GM12878 (cell line): Measurements from ENCODE around the gene PROM1. TPM values are rescaled to one million over a fixed set of nuclear protein-coding genes. Genes with fewer than 3 reads are reported as not detected.

Source experiments
- ATAC-seq: fragments of 200-7000 bp; cut with Tn5 transposase; 3 replicates; pipeline ENCODE4 v1.9.1; 2020; ENCODE audit warnings: mild to moderate bottlenecking, moderate library complexity
- BruUV-seq: library from RNA; stranded (reverse); fragments of 400-500 nt; replicated peaks from 2 replicates; lab custom pipeline; 2021; lab: Mats Ljungman, UMichigan
- CTCF ChIA-PET: fragments of 300-600 bp; sonication (Branson Sonifier 250); formaldehyde crosslinking; extraction: SDS; loops from one replicate; lab custom pipeline; 2021; ENCODE audit warnings: inconsistent platforms; lab: Yijun Ruan, JAX
- POLR2A ChIA-PET: fragments of 350-600 bp; formaldehyde crosslinking; extraction: SDS; loops from one replicate; lab custom pipeline; 2021; ENCODE audit warnings: inconsistent platforms; lab: Charles Lee
- RAD21 ChIA-PET: fragments of 300-600 bp; sonication (Branson Sonifier 250); formaldehyde crosslinking; loops from one replicate; lab custom pipeline; 2023; ENCODE audit warnings: antibody characterized with exemption; ENCODE audit not compliant: unreplicated experiment; lab: Charles Lee
- SMC1A ChIA-PET: fragments of 300-600 bp; sonication (Branson Sonifier 250); formaldehyde crosslinking; loops from one replicate; lab custom pipeline; 2023; ENCODE audit not compliant: unreplicated experiment, uncharacterized antibody; lab: Charles Lee
- DNase-seq: peaks from one replicate; pipeline ENCODE4 v3.0.0-alpha.2; 2011; ENCODE audit warnings: low read depth, low spot score
- FAIRE-seq: peaks from 3 replicates; lab custom pipeline; 2011; peaks lifted over from hg19 to GRCh38; lab: Jason Lieb, UNC
- H2AFZ ChIP-seq: 2 replicates; pipeline ENCODE4 v1.6.0; 2011; ENCODE audit warnings: low read depth, low read length, control low read depth; ENCODE audit not compliant: control insufficient read depth
- H3K27ac ChIP-seq: 2 replicates; pipeline ENCODE4 v1.5.1; 2011; ENCODE audit warnings: control low read depth; ENCODE audit not compliant: control insufficient read depth, insufficient read depth
- H3K27me3 ChIP-seq, 2 experiments: replicated peaks in 1 of 2; 2 replicates each; pipeline versions ENCODE4 v1.6.0 to v1.6.1; 2011; ENCODE audit warnings: low read length in 1 of 2; ENCODE audit not compliant: control insufficient read depth in 2 of 2, insufficient read depth in 2 of 2
- H3K36me3 ChIP-seq, 2 experiments: 2 replicates each; pipeline ENCODE4 v1.5.1; 2011; ENCODE audit warnings: low read length in 1 of 2; ENCODE audit not compliant: control insufficient read depth in 2 of 2, insufficient read depth in 2 of 2
- H3K4me1 ChIP-seq: 2 replicates; pipeline ENCODE4 v1.6.1; 2011; ENCODE audit warnings: mild to moderate bottlenecking, low read length, moderate library complexity, mixed read lengths; ENCODE audit not compliant: control insufficient read depth, insufficient read depth
- H3K4me2 ChIP-seq: 2 replicates; pipeline ENCODE4 v1.6.0; 2011; ENCODE audit warnings: control low read depth; ENCODE audit not compliant: control insufficient read depth, insufficient read depth
- H3K4me3 ChIP-seq: fragments of 200-600 bp; sonication (generic); 2 replicates; pipeline ENCODE4 v1.5.1; 2016
- H3K79me2 ChIP-seq: 2 replicates; pipeline ENCODE4 v1.6.0; 2011; ENCODE audit warnings: low read length; ENCODE audit not compliant: control insufficient read depth, insufficient read depth
- H3K9ac ChIP-seq: 2 replicates; pipeline ENCODE4 v1.8.0; 2011; ENCODE audit warnings: low read length, control low read depth, mixed read lengths; ENCODE audit not compliant: control insufficient read depth, insufficient read depth
- H3K9me3 ChIP-seq: replicated peaks from 3 replicates; pipeline ENCODE4 v1.5.1; 2011; ENCODE audit warnings: mild to moderate bottlenecking, low read length; ENCODE audit not compliant: control insufficient read depth, insufficient read depth
- H4K20me1 ChIP-seq: 2 replicates; pipeline ENCODE4 v1.6.0; 2011; ENCODE audit not compliant: control insufficient read depth, insufficient read depth
- CTCF ChIP-seq, 3 experiments: IDR thresholded peaks in 2 of 3; conservative IDR thresholded peaks in 1 of 3; 2 replicates each; pipeline ENCODE4 v1.5.1; 2011; ENCODE audit warnings: low read depth in 3 of 3, low read length in 3 of 3, mild to moderate bottlenecking in 3 of 3, control low read depth in 2 of 3, moderate library complexity in 2 of 3, inconsistent platforms in 1 of 3, mixed read lengths in 1 of 3; ENCODE audit not compliant: control insufficient read depth in 2 of 3, insufficient read depth in 1 of 3; ENCODE audit errors: extremely low read depth in 1 of 3
- IKZF1 ChIP-seq: fragments of 450-650 bp; conservative IDR thresholded peaks from 2 replicates; pipeline ENCODE4 v1.6.1; 2017; ENCODE audit warnings: antibody characterized with exemption, mild to moderate bottlenecking
- IKZF2 ChIP-seq, 2 experiments: fragments of 450-650 bp; IDR thresholded peaks; 2 replicates each; pipeline ENCODE4 v1.6.1; 2017; ENCODE audit warnings: mild to moderate bottlenecking in 2 of 2, moderate library complexity in 2 of 2
- SMC3 ChIP-seq: IDR thresholded peaks from 2 replicates; pipeline ENCODE4 v1.6.1; 2011; ENCODE audit warnings: low read length, improper control_type of control experiment, borderline replicate concordance
- USF2 ChIP-seq: IDR thresholded peaks from 2 replicates; pipeline ENCODE4 v1.6.1; 2011; ENCODE audit warnings: low read depth, low read length, improper control_type of control experiment, borderline replicate concordance
- WGBS: methylation state at CpG from one replicate; pipeline ENCODE4 v1.1.6; 2016; ENCODE audit warnings: low lambda C conversion rate; ENCODE audit not compliant: insufficient replicate concordance, insufficient coverage; ENCODE audit errors: missing lambda C conversion rate; 5-methylcytosine and 5-hydroxymethylcytosine counted together
- in situ Hi-C: fragments of 300-500 bp; cut with MboI; formaldehyde crosslinking; loops from 9 replicates; pipeline ENCODE4 v1.14.3; 2018; ENCODE audit warnings: mixed read lengths
- intact Hi-C: fragments of 100-400 bp; cut with micrococcal nuclease; formaldehyde crosslinking; loops from one replicate; pipeline ENCODE4 v1.14.2; 2022; ENCODE audit not compliant: unreplicated experiment
- polyA plus RNA-seq, 11 experiments: library from polyadenylated mRNA; depleted of rRNA in 4 of 11; unstranded in 6 of 11; stranded (reverse) in 5 of 11; fragments of >200 nt; fragmentation: Nextera tagmentation in 4 of 11; fragmentation: Illumina TruSeq in 1 of 11; extraction: Ambion mirVana in 4 of 11; extraction: Trizol in 1 of 11; gene quantifications; 1 replicate in 1 of 11; 2 replicates in 10 of 11; pipeline versions ENCODE4 v1.2.1 to v1.2.3, GENCODE V29; 2011 to 2016; ENCODE audit warnings: inconsistent platforms in 2 of 11, missing spikeins in 2 of 11, low read depth in 1 of 11
- total RNA-seq, 4 experiments: library from RNA; depleted of rRNA in 3 of 4; stranded (reverse); fragments of >200 nt in 3 of 4; fragmentation: Illumina TruSeq in 1 of 4; extraction: Trizol in 1 of 4; gene quantifications; 2 replicates each; pipeline versions ENCODE4 v1.2.1 to v1.2.3, GENCODE V29; 2013 to 2021

The PROM1 gene
- total and polyA plus RNA-seq, 10 of the 15 experiments (the other 5 are each of a cell fraction or from before 2014, with no cell fraction given) = 0.08 to 0.31 (median 0.18) TPM; not detected in 7

- in situ Hi-C loops = loop anchor here (25.0 kb wide), 1 partner anchor 726 kb away; no protein-coding TSS in a partner anchor
- Histone ChIP-seq H3K4me2 (no peak within 1 kb of the TSS), H3K27me3 (no peaks in the 10 kb centered on the region), H3K36me3 (no peaks in the 10 kb centered on the region), H2AFZ (no peak within 1 kb of the TSS), H3K9me3 (no peaks in the 10 kb centered on the region), H3K9ac (no peak within 1 kb of the TSS), H3K4me1 (peaks cover 5% of the 10 kb centered on the region; the same call in 1 of the 2 replicates), H4K20me1 (no peaks in the 10 kb centered on the region), H3K27ac (no peak within 1 kb of the TSS), H3K79me2 (no peaks in the 10 kb centered on the region), H3K4me3 (no peak within 1 kb of the TSS)
- DNase-seq (no peak), FAIRE-seq (no peak), ATAC-seq (peak; percentile 89)
- CTCF ChIA-PET = interaction anchor here (0.5 to 4.4 kb wide), 11 partner anchors 10 to 243 kb away, joined by 3 to 24 read pairs (median 4); no protein-coding TSS in a partner anchor
- intact Hi-C loops = loop anchor here (1.0 kb wide), 1 partner anchor 38 kb away; no protein-coding TSS in a partner anchor
- WGBS = 13% methylated on average over 9 of the region's 9 CpGs
- no TSS peak for BruUV-seq
- TF ChIP-seq SMC3 (peak; percentile 24; the same call in 1 of the 2 replicates), CTCF (IDR thresholded peaks at IDR 0.05 in 2 of 3, conservative IDR thresholded peaks at IDR 0.05 in 1 of 3; ENCODE audit: control insufficient read depth in 2 of 3, extremely low read depth in 1 of 3, insufficient read depth in 1 of 3, low read depth in 3 of 3, low read length in 3 of 3) (peak; percentile 36 to 47 (median 44); a peak in 5 of 6 replicates), IKZF2 (IDR thresholded peaks at IDR 0.05) (0 out of 4 replicates have a peak, but pooled peaks of 1 of the 2 experiments have one; percentile 31), IKZF1 (peak; percentile 37), USF2 (no peak)
- SMC1A ChIA-PET = interaction anchor here (0.5 to 1.6 kb wide), 6 partner anchors 38 to 935 kb away, joined by 3 to 6 read pairs (median 4); no protein-coding TSS in a partner anchor
- RAD21 ChIA-PET = interaction anchor here (0.7 to 2.1 kb wide), 5 partner anchors 39 to 197 kb away, joined by 3 to 8 read pairs (median 3); no protein-coding TSS in a partner anchor
- POLR2A ChIA-PET = interaction anchor here (1.5 kb wide), 1 partner anchor 34 kb away, joined by 3 read pairs; no protein-coding TSS in a partner anchor
Observed at GRCh38 chr4:15963001-15963451, 120.8 kb downstream of the PROM1 start, which contains the start of gene FGFBP2. Gene FGFBP2, minus strand, starts transcription at chr4:15963175. Its CDS starts 46 bp downstream, at chr4:15963129.
